OCI-LY3 (cell line): ENCODE measurements around the gene CRB3.

ENCODE experiments used
- H2AFZ ChIP-seq: fragments of 200-600, 300-600 bp; shearing (Covaris generic); 2 replicates; pipeline ENCODE4 v1.6.0; 2014; ENCODE audit warnings: antibody characterized with exemption, low read depth, low read length
- H3K27ac ChIP-seq: fragments of 200-600, 300-600 bp; sonication (generic); 2 replicates; pipeline ENCODE4 v1.5.1; 2014; ENCODE audit warnings: mild to moderate bottlenecking, low read length, moderate library complexity, mixed read lengths
- H3K27me3 ChIP-seq: fragments of 200-600, 300-600 bp; sonication (generic); 2 replicates; pipeline ENCODE4 v1.6.1; 2014; ENCODE audit warnings: low read depth, low read length, mixed read lengths
- H3K36me3 ChIP-seq: fragments of 200-600, 300-600 bp; sonication (generic); replicated peaks from 2 replicates; pipeline ENCODE3; 2014; ENCODE audit warnings: low read depth, low read length, mixed read lengths
- H3K4me1 ChIP-seq: fragments of 300-600, 200-600 bp; sonication (generic); 2 replicates; pipeline ENCODE4 v1.6.1; 2014; ENCODE audit warnings: low read length, mixed read lengths
- H3K4me2 ChIP-seq: fragments of 200-600, 300-600 bp; sonication (generic); 2 replicates; pipeline ENCODE4 v1.6.1; 2014; ENCODE audit warnings: low read length, mixed read lengths
- H3K4me3 ChIP-seq: fragments of 300-600, 200-600 bp; sonication (generic); 2 replicates; pipeline ENCODE4 v1.5.1; 2014; ENCODE audit warnings: antibody characterized with exemption, mild to moderate bottlenecking, low read length, moderate library complexity
- H3K79me2 ChIP-seq: fragments of 300-600, 200-600 bp; shearing (Covaris generic); 2 replicates; pipeline ENCODE4 v1.6.1; 2014; ENCODE audit warnings: mild to moderate bottlenecking, low read length, mixed read lengths
- H3K9ac ChIP-seq: fragments of 300-600, 200-600 bp; shearing (Covaris generic); 2 replicates; pipeline ENCODE4 v1.6.0; 2014; ENCODE audit warnings: mild to moderate bottlenecking, low read length, moderate library complexity
- H3K9me3 ChIP-seq: fragments of 200-600, 300-600 bp; shearing (Covaris generic); 2 replicates; pipeline ENCODE4 v1.6.1; 2014; ENCODE audit warnings: low read length, mixed read lengths; ENCODE audit not compliant: insufficient read depth
- H4K20me1 ChIP-seq: fragments of 200-600, 300-600 bp; sonication (generic); 2 replicates; pipeline ENCODE4 v1.6.1; 2016; ENCODE audit warnings: low read length, mixed read lengths; ENCODE audit not compliant: insufficient read depth
- EZH2phosphoT487 ChIP-seq: fragments of 200-600 bp; shearing (Covaris generic); IDR thresholded peaks from 2 replicates; pipeline ENCODE4 v1.6.1; 2018; ENCODE audit warnings: antibody characterized with exemption, mixed run types, low read depth
- TF ChIP-seq, protein P1 (sequence below): fragments of 200-600, 300-600 bp; sonication (generic); IDR thresholded peaks from 2 replicates; pipeline ENCODE4 v1.5.1; 2014; ENCODE audit warnings: antibody characterized with exemption, low read length, low read depth

Gene CRB3

DNA sequence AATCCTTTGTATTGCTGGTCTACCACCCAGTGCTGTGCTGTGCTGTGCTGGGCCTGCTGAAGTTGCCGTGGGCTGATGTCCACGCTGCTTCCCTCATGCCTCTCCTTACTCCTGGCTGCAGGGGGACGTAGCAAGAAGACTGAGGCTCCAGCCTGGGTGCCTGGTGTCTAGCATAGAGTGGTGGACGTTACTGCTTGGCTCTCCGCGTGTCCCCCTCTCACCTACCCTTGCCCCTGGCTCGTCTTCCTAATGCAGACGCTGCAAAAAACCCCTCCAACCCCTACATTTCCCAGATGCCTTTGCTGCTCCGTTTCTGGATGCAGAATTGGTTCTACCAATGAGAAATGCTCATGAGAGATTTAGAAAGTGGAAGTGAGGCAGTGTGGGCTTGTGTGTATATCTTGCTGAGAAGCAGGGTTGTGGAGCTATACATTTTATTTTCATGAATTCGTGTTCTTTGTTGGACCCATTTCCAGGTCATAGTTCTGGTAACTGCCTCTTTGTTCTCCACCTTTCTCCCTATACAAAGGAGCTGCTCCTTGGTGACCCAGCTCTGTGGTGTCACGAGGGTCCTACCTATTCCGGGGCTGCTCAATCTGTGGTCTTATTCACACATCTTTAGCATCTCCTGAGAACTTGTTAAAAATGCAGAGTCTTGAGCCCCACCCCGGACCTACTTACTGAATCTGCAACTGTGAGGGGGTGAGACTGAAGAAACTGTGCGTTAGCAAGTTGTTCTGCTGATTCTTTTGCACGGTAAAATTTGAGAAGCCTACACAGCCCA is 25.4 kb downstream of the CRB3 start:
- Histone ChIP-seq H3K9me3 (no peaks in the 10 kb centered on the region), H3K27me3 (no peaks in the 10 kb centered on the region), H3K4me3 (peak overlapping the region; percentile 79), H3K79me2 (no peaks in the 10 kb centered on the region), H3K36me3 (peaks cover 3% of the 10 kb centered on the region), H3K27ac (peak overlapping the region; percentile 92), H3K9ac (peak overlapping the region; percentile 90), H3K4me1 (peaks cover 11% of the 10 kb centered on the region), H2AFZ (peak overlapping the region; percentile 86), H3K4me2 (peak overlapping the region; percentile 96), H4K20me1 (no peaks in the 10 kb centered on the region)
- no peak for TF ChIP-seq EZH2phosphoT487
- TF ChIP-seq, protein P1, sequence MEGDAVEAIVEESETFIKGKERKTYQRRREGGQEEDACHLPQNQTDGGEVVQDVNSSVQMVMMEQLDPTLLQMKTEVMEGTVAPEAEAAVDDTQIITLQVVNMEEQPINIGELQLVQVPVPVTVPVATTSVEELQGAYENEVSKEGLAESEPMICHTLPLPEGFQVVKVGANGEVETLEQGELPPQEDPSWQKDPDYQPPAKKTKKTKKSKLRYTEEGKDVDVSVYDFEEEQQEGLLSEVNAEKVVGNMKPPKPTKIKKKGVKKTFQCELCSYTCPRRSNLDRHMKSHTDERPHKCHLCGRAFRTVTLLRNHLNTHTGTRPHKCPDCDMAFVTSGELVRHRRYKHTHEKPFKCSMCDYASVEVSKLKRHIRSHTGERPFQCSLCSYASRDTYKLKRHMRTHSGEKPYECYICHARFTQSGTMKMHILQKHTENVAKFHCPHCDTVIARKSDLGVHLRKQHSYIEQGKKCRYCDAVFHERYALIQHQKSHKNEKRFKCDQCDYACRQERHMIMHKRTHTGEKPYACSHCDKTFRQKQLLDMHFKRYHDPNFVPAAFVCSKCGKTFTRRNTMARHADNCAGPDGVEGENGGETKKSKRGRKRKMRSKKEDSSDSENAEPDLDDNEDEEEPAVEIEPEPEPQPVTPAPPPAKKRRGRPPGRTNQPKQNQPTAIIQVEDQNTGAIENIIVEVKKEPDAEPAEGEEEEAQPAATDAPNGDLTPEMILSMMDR = no peak

- peaks cover 3% of the 10 kb centered on the region for H3K36me3 ChIP-seq
- TF ChIP-seq EZH2phosphoT487 = no peak
- TF ChIP-seq, protein P1 = no peak
- H3K4me2 ChIP-seq = peak overlapping the region; percentile 96
- H3K27ac ChIP-seq = peak overlapping the region; percentile 92
- no peaks in the 10 kb centered on the region for H3K79me2 ChIP-seq
- peak overlapping the region; percentile 90 for H3K9ac ChIP-seq
- no peaks in the 10 kb centered on the region for H3K9me3 ChIP-seq
- peak overlapping the region; percentile 79 for H3K4me3 ChIP-seq
- H2AFZ ChIP-seq = peak overlapping the region; percentile 86
- H4K20me1 ChIP-seq = no peaks in the 10 kb centered on the region
- H3K4me1 ChIP-seq = peaks cover 11% of the 10 kb centered on the region
- no peaks in the 10 kb centered on the region for H3K27me3 ChIP-seq
These were observed 26.1 kb downstream of the CRB3 start for GRCh38 chr19:6490134-6490533.

GRCh38 chr19:6491802-6492592 is 27.9 kb downstream of the CRB3 start:
- H3K4me1 ChIP-seq = peaks cover 11% of the 10 kb centered on the region
- TF ChIP-seq, protein P1 = no peak
- TF ChIP-seq EZH2phosphoT487 = no peak

GRCh38 chr19:6494438-6495036 is 30.5 kb downstream of the CRB3 start:
- no peak overlapping the region for H3K9ac ChIP-seq
- TF ChIP-seq, protein P1 = no peak
- TF ChIP-seq EZH2phosphoT487 = no peak
- H3K36me3 ChIP-seq = peaks cover 17% of the 10 kb centered on the region
- H4K20me1 ChIP-seq = no peaks in the 10 kb centered on the region
- no peak overlapping the region for H3K4me2 ChIP-seq
- no peaks in the 10 kb centered on the region for H3K9me3 ChIP-seq
- peaks cover 13% of the 10 kb centered on the region for H3K4me1 ChIP-seq
- H3K79me2 ChIP-seq = no peaks in the 10 kb centered on the region
- H3K4me3 ChIP-seq = no peak overlapping the region
- H3K27ac ChIP-seq = no peak overlapping the region
- H2AFZ ChIP-seq = no peak overlapping the region
- no peaks in the 10 kb centered on the region for H3K27me3 ChIP-seq

More at GRCh38 chr19:6491802-6492592, 27.9 kb downstream of the CRB3 start:
- Histone ChIP-seq H3K79me2 (no peaks in the 10 kb centered on the region), H3K27ac (no peak overlapping the region), H4K20me1 (no peaks in the 10 kb centered on the region), H2AFZ (no peak overlapping the region), H3K27me3 (no peaks in the 10 kb centered on the region), H3K9ac (no peak overlapping the region), H3K4me3 (no peak overlapping the region), H3K36me3 (peaks cover 6% of the 10 kb centered on the region), H3K9me3 (no peaks in the 10 kb centered on the region), H3K4me2 (no peak overlapping the region)
